Hepatocyte (in vitro differentiated cells): ENCODE results near the gene ASS1.

Experiments
- EZH2 ChIP-seq: fragments of 200-600 bp; sonication (generic); IDR thresholded peaks from 2 replicates; pipeline ENCODE4 v1.6.1; 2016; ENCODE audit warnings: antibody characterized with exemption, mild to moderate bottlenecking, borderline replicate concordance
- TF ChIP-seq, protein P1 (sequence below): fragments of 200-600 bp; sonication (generic); IDR thresholded peaks from 2 replicates; pipeline ENCODE4 v1.5.1; 2016; ENCODE audit warnings: antibody characterized with exemption, mild to moderate bottlenecking; ENCODE audit not compliant: poor library complexity

DNA sequence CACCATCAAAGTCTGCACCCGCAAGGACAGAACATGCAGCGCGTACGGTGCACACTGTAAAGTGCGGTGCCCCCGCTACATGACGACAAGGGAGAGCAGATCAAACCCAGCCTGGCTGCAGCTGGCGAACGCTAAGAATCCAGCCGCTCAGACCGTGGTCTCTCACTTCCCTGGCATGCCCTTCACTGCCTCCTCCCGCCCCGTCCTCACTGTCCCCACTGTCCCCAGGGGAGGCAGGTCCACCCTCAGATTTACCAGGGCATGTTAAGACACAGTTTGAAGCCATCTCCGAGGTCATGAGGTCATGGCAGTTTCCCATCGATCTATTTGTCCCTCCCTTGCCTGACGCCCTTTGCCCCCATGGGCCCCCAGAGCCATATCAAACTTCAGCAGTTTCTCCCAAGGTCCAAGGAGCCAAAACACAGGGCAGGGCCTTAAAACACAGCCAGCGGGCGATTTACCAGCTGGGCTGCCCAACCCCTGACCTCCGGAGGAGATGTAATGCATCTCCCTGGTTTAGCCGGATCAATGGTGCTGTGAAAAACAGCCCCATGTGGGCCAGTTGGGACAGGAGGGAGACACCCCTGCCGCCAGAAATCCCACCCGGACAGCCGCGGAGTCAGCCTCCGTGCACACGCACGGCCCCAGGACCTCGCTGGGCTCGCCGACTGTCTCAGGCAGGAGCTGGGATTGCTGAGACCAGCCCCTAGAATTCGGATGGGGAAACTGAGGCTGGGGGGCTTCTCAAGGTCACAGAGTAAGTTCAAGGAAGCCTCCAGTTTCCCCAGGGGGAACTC lies 82.3 kb downstream of the ASS1 start:
- TF ChIP-seq, protein P1, sequence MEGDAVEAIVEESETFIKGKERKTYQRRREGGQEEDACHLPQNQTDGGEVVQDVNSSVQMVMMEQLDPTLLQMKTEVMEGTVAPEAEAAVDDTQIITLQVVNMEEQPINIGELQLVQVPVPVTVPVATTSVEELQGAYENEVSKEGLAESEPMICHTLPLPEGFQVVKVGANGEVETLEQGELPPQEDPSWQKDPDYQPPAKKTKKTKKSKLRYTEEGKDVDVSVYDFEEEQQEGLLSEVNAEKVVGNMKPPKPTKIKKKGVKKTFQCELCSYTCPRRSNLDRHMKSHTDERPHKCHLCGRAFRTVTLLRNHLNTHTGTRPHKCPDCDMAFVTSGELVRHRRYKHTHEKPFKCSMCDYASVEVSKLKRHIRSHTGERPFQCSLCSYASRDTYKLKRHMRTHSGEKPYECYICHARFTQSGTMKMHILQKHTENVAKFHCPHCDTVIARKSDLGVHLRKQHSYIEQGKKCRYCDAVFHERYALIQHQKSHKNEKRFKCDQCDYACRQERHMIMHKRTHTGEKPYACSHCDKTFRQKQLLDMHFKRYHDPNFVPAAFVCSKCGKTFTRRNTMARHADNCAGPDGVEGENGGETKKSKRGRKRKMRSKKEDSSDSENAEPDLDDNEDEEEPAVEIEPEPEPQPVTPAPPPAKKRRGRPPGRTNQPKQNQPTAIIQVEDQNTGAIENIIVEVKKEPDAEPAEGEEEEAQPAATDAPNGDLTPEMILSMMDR, result no peak
- no peak for TF ChIP-seq EZH2
